GM19193 (cell line): Measurements from ENCODE around the gene MAP4K1.

Source experiments
- POLR2A ChIP-seq: IDR thresholded peaks from 4 replicates; pipeline ENCODE4 v1.6.1; 2011; ENCODE audit not compliant: insufficient read depth, insufficient read length; ENCODE audit errors: extremely low read depth

MAP4K1 gene

DNA sequence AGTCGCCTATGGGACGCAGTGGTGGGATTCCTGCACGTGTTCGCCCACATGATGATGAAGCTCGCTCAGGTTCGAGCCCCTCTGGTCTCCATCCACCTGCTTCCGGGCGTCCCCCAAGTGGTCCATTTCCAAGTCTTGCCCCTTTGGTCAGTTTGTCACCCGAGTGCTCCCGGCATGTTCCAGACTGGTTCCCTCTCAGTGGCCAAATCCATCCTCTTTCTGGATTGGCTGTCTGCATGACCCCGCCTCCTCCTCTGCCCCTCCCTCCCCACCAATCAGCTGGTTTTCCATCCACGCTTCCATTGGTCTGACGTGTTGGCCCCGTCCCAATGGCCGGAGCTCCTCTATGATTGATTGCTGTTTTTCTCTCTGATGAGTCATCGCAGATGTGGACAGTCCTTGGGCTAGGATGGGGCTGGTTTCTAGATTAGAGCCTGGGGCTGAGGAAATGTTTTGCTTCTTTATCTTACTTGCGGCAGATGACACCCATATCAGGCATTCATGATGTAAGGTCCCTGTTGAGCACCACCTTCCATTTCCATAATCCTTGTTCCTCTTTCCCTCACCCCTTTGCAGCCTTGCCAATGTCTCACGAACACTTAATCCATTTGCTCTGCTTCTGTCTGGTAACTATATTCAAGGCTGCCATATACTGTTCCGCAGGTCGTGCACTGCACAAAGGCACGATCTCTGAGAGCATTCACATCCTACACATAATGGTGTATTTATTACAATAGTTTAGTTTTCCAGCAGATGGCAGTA, 73.8 kb downstream of the MAP4K1 start:
- no peak for TF ChIP-seq POLR2A

GRCh38 chr19:38543286-38543806, 74.4 kb downstream of the MAP4K1 start:
- no peak for TF ChIP-seq POLR2A

GRCh38 chr19:38542040-38542439, 75.7 kb downstream of the MAP4K1 start:
- TF ChIP-seq POLR2A = no peak

GRCh38 chr19:38539751-38540150, 78.0 kb downstream of the MAP4K1 start:
- TF ChIP-seq POLR2A = no peak

- TF ChIP-seq POLR2A = no peak
Measured at GRCh38 chr19:38538793-38539528, 78.8 kb downstream of the MAP4K1 start.

GRCh38 chr19:38538386-38538785, 79.4 kb downstream of the MAP4K1 start:
- TF ChIP-seq POLR2A = no peak
